SIG-M5 treated with dmso at 0.1 percent for 504 hours (cell line): ENCODE data around the gene MRPL10.

Source experiments
- DNase-seq: peaks from one replicate; lab custom pipeline; 2025; ENCODE audit not compliant: unreplicated experiment; lab: John Stamatoyannopoulos, UW

The MRPL10 gene

GRCh38 chr17:47840001-47840741 lies 8.8 kb upstream of the MRPL10 start:
- DNase-seq, result no peak

- DNase-seq, result no peak
These were observed 7.7 kb upstream of the MRPL10 start for GRCh38 chr17:47839071-47839470.

GRCh38 chr17:47838636-47839035 lies 7.3 kb upstream of the MRPL10 start:
- no peak for DNase-seq

- DNase-seq, result no peak
These were observed 6.2 kb upstream of the MRPL10 start for GRCh38 chr17:47837401-47838039.

GRCh38 chr17:47836601-47837000 lies 5.3 kb upstream of the MRPL10 start:
- no peak for DNase-seq

GRCh38 chr17:47834756-47835155 lies 3.4 kb upstream of the MRPL10 start:
- DNase-seq, result no peak

- DNase-seq, result peak; percentile 65
These were observed 590 bp upstream of the MRPL10 start for GRCh38 chr17:47831934-47832327.

- no peak for DNase-seq
These were observed 842 bp downstream of the MRPL10 start for GRCh38 chr17:47830396-47831002.

- DNase-seq, result no peak
These were observed 1.5 kb downstream of the MRPL10 start for GRCh38 chr17:47829870-47830269.

GRCh38 chr17:47823519-47823918 lies 7.8 kb downstream of the MRPL10 start:
- no peak for DNase-seq

- DNase-seq, result no peak
These were observed 8.6 kb downstream of the MRPL10 start for GRCh38 chr17:47822785-47823184.

- DNase-seq, result peak; percentile 95
These were observed 9.6 kb downstream of the MRPL10 start, which contains the start of gene OSBPL7 for GRCh38 chr17:47821424-47822391. TSS of gene OSBPL7 (minus strand) at chr17:47821794. CDS start at chr17:47820278, 1,516 bp downstream.

- no peak for DNase-seq
These were observed 10.3 kb downstream of the MRPL10 start for GRCh38 chr17:47821031-47821423.

- no peak for DNase-seq
These were observed 11.1 kb downstream of the MRPL10 start for GRCh38 chr17:47820033-47820789.

GRCh38 chr17:47819475-47819874 lies 11.9 kb downstream of the MRPL10 start:
- no peak for DNase-seq

GRCh38 chr17:47818002-47818695 lies 13.2 kb downstream of the MRPL10 start:
- no peak for DNase-seq

- no peak for DNase-seq
These were observed 14.4 kb downstream of the MRPL10 start for GRCh38 chr17:47816947-47817346.

- no peak for DNase-seq
These were observed 15.1 kb downstream of the MRPL10 start for GRCh38 chr17:47816111-47816735.
